Natural killer cell treated with Interleukin-12 subunit alpha and Interleukin-12 subunit beta and Interleukin-15 and Interleukin-18, amount 100 ng/mL, for 72 hours (primary cell): ENCODE results near the gene FAM174B. TPM values are rescaled to one million over a fixed set of nuclear protein-coding genes. Genes with fewer than 3 reads are reported as not detected.

Experiments
- ATAC-seq, 2 donors: fragments of 150-1000 bp; cut with Tn5 transposase in 1 of 2; sonication (Bioruptor Pico), chemical (Tn5 transposase) in 1 of 2; 2 replicates each; pipeline ENCODE4 v1.10.0; 2021
- DNase-seq: peaks from one replicate; pipeline ENCODE4 v3.0.0; 2022; ENCODE audit warnings: low spot score
- H3K27ac Mint-ChIP-seq, 2 donors: 1 replicate in 1 of 2; 2 replicates in 1 of 2; pipeline ENCODE4 v1.8.0; 2022; ENCODE audit warnings: mixed read lengths in 2 of 2, mild to moderate bottlenecking in 1 of 2, moderate library complexity in 1 of 2
- H3K27me3 Mint-ChIP-seq, 2 donors: 1 replicate in 1 of 2; 2 replicates in 1 of 2; pipeline ENCODE4 v1.8.0; 2022; ENCODE audit warnings: mixed read lengths in 2 of 2
- H3K36me3 Mint-ChIP-seq: one replicate; pipeline ENCODE4 v1.8.0; 2022; ENCODE audit warnings: mixed read lengths
- H3K4me1 Mint-ChIP-seq, 2 donors: 1 replicate in 1 of 2; 2 replicates in 1 of 2; pipeline ENCODE4 v1.8.0; 2022; ENCODE audit warnings: low read depth in 2 of 2, mixed read lengths in 2 of 2, mild to moderate bottlenecking in 1 of 2
- H3K4me3 Mint-ChIP-seq: one replicate; pipeline ENCODE4 v1.8.0; 2022; ENCODE audit warnings: mixed read lengths
- H3K9me3 Mint-ChIP-seq: 2 replicates; pipeline ENCODE4 v1.8.0; 2022; ENCODE audit warnings: mixed read lengths
- total RNA-seq, 2 donors: library from RNA; stranded (reverse); gene quantifications; one replicate each; pipeline ENCODE4 v1.2.3, GENCODE V29; 2022

FAM174B gene
- total RNA-seq, 2 donors from 2014 or later, result 0.62 to 3.8 TPM

DNA sequence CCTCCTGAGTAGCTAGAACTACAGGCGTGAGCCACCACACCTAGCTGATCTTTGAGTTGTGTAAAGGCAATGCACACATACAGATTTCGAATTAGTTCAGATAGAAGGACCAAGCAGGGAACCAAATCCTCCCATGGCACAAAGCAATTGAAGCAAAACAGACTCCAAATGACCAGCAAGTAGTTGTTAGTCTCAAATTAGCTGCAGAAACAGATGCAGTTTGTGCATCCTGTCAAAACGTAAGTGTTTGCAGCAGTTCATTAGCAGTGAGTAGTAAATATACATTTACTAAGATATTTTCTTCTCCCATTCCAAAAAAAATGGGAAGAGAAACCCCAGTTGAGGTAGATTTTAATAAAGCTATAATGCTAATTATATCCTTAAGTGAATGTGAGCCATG is 15.8 kb upstream of the FAM174B start:
- H3K4me1 Mint-ChIP-seq, result no peaks in the 10 kb centered on the region
- DNase-seq, result no peak
- no peak overlapping the region for H3K27ac Mint-ChIP-seq

DNA sequence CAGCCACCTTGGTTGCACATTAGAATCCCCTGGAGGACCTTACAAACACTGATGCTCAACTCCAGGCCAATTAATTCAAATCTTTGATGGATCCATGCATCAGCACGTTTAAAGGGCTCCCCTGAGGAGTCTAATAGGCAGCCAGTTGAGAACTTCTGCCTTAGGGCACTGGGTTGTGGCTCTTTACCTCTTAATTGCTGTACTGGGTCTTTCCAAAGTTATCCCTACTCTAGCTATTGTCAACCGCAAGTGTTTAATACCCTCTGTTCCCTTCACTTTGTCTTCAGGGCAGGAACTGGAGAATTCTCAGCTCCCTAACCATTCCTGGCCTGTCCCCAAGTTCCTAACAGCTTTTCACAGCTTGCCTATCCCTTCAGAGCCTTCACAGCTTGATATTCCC is 15.0 kb upstream of the FAM174B start:
- no peak for DNase-seq
- Mint-ChIP-seq H3K4me3 (no peak overlapping the region), H3K27ac (no peak overlapping the region), H3K4me1 (no peaks in the 10 kb centered on the region), H3K9me3 (no peaks in the 10 kb centered on the region), H3K36me3 (no peaks in the 10 kb centered on the region), H3K27me3 (peaks cover 13 to 17% of the 10 kb centered on the region in 2 donors)
- ATAC-seq, result no peak

More for the DNA sequence above, 15.8 kb upstream of the FAM174B start:
- ATAC-seq, result no peak
- Mint-ChIP-seq H3K36me3 (no peaks in the 10 kb centered on the region), H3K4me3 (no peak overlapping the region), H3K9me3 (no peaks in the 10 kb centered on the region), H3K27me3 (peaks cover 13 to 17% of the 10 kb centered on the region in 2 donors)

DNA sequence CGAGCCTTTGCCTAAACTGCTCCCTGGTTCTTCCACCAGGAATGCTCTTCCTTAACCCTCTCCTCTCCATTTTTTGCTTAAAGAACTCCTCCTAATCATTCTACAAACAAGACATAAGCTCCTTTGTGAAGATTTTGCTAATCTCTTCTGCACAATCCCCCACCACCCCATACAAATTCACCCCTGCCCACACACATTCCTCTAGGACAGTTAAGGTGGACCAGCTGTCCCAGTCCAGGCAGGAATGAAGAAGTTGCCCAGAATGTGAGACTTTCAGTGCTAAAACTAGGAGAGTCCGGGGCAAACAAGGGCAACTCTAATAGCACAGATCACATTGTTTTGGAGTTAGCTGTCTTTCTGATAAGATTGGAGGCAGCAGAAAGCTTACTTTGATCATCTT is 13.9 kb upstream of the FAM174B start:
- ATAC-seq (no peak), DNase-seq (no peak)
- Mint-ChIP-seq H3K4me3 (no peak overlapping the region), H3K27me3 (peaks cover 13 to 17% of the 10 kb centered on the region in 2 donors), H3K36me3 (no peaks in the 10 kb centered on the region), H3K9me3 (no peaks in the 10 kb centered on the region), H3K27ac (no peak overlapping the region), H3K4me1 (no peaks in the 10 kb centered on the region)

DNA sequence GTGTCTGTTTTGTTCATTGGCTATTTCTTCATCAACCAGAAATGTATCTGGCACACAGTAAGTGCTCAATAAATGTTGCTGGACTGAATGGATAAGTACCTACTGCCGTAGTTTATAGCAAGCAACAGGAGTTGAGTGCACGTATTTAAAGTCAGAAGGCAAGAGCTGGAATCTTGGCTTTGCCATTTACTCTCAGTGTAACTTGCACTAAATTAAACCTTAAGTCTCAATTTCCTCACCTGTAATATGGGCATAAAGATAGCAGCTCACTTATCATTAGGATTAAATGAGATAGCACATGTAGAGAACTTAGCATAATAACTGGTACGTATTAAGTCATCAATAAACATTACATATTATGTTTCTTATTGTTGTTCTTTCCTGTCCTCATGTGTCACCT is 13.0 kb upstream of the FAM174B start:
- Mint-ChIP-seq H3K27ac (no peak overlapping the region), H3K27me3 (peaks cover 13 to 17% of the 10 kb centered on the region in 2 donors), H3K4me1 (no peaks in the 10 kb centered on the region), H3K4me3 (no peak overlapping the region), H3K36me3 (no peaks in the 10 kb centered on the region), H3K9me3 (no peaks in the 10 kb centered on the region)
- DNase-seq, result no peak
- no peak for ATAC-seq

DNA sequence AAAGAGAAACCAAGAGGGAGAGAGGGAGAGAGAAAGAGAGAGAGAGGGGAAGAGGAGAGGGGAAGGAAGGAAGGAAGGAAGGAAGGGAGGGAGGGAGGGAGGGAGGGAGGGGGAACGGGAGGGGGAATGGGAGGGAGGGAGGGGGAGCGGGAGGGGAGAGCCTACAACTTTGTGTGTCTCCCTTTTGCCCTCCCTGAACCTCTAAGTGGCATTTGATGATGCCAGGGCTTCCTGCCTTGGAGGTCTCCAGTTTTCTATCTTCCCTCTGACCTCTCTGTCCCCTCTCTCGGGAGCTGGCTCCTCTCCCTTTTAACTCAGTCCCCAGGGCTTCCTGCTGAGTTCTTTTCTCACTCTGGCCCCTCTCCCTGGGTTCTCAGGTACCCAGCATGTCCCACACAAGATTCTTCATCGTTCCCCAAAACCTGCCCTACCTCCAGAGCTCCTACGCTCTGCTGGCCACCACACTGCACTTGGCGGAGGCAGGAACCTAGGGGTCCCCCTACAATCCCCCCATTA is 12.5 kb upstream of the FAM174B start:
- H3K36me3 Mint-ChIP-seq, result no peaks in the 10 kb centered on the region
- no peak overlapping the region for H3K4me3 Mint-ChIP-seq
- no peaks in the 10 kb centered on the region for H3K4me1 Mint-ChIP-seq
- DNase-seq (no peak), ATAC-seq (no peak)
- peaks cover 13 to 17% of the 10 kb centered on the region in 2 donors for H3K27me3 Mint-ChIP-seq
- no peak overlapping the region for H3K27ac Mint-ChIP-seq
- H3K9me3 Mint-ChIP-seq, result no peaks in the 10 kb centered on the region

DNA sequence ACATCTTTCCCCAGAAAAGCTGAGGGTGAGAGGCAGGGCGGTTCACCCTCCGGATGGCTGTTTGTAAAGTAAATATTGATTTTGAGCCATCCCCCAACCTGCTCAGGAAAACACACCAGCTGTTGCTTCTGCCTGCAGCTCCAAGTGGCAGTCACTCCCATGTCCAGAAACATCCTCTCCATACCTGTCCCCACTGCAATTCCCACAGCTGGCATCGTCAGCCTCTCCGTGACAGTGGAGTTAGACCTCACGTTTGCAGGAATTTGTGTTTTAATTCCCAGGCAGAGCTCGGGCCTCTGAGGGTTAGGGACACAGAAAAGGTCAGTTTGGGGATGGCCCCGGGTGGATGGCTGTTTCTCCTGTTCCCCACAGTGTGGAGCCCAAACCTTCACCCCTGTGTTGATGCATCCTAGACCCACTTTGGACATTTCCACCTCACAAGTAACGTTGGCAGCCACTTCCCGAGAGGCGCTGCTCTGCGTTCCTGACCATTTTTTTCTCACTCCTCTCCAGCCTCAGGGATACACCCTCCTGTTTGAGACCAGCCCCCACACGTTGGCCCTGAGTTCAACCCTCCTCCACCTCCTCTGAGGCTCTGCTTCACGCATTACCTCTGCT is 11.8 kb upstream of the FAM174B start:
- no peaks in the 10 kb centered on the region for H3K4me1 Mint-ChIP-seq
- H3K27me3 Mint-ChIP-seq, result peaks cover 10 to 17% of the 10 kb centered on the region in 2 donors
- H3K9me3 Mint-ChIP-seq, result no peaks in the 10 kb centered on the region
- no peak overlapping the region for H3K4me3 Mint-ChIP-seq
- no peak overlapping the region for H3K27ac Mint-ChIP-seq
- H3K36me3 Mint-ChIP-seq, result no peaks in the 10 kb centered on the region
- ATAC-seq (no peak), DNase-seq (no peak)

DNA sequence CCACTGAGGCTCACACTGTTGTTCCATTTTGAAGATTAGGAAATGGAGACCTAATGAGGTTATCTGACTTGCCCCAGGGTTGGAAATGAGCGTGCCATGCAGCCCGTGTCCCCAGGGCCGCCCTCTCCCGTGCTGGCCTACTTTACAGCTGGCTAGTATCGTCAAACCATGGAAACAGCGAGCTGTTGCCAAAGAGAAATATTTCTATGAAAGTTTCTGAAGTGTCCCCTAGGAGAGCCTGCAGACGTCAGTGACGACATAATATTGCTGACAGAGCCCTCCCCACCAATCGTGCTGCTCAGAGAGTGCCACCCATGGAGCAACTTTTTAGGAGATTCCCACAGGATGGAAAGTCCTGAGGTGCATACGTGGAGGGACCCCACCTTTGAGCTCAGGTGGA is 11.2 kb upstream of the FAM174B start:
- Mint-ChIP-seq H3K9me3 (no peaks in the 10 kb centered on the region), H3K36me3 (no peaks in the 10 kb centered on the region), H3K4me1 (no peaks in the 10 kb centered on the region), H3K4me3 (no peak overlapping the region), H3K27ac (no peak overlapping the region), H3K27me3 (peaks cover 12 to 17% of the 10 kb centered on the region in 2 donors)
- no peak for DNase-seq
- ATAC-seq, result no peak

DNA sequence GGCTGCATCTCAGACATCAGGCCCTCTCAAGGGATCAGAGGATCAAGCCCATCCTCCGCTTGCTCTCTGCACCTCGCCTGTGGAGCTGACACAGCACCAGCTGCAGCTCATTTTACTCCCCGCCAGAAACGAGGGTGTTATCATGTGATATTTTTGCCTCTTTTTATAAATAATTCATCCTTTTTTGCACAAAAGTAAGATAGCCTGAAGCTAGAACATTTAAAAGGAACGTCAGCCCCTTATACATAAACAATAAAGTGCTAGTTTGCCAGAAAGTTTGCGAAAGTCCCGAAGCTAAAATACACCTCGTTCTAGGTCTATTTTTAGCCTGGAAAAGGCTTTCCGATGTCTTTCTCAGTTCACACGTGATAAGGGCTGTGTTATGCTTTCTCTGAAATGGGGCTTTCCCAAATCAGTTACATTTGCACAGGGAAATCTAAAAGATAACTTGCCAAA is 9.6 kb upstream of the FAM174B start:
- Mint-ChIP-seq H3K4me3 (no peak overlapping the region), H3K27ac (no peak overlapping the region), H3K27me3 (peaks cover 18 to 22% of the 10 kb centered on the region in 2 donors), H3K9me3 (no peaks in the 10 kb centered on the region), H3K36me3 (no peaks in the 10 kb centered on the region), H3K4me1 (no peaks in the 10 kb centered on the region)
- ATAC-seq, result no peak
- DNase-seq, result no peak

DNA sequence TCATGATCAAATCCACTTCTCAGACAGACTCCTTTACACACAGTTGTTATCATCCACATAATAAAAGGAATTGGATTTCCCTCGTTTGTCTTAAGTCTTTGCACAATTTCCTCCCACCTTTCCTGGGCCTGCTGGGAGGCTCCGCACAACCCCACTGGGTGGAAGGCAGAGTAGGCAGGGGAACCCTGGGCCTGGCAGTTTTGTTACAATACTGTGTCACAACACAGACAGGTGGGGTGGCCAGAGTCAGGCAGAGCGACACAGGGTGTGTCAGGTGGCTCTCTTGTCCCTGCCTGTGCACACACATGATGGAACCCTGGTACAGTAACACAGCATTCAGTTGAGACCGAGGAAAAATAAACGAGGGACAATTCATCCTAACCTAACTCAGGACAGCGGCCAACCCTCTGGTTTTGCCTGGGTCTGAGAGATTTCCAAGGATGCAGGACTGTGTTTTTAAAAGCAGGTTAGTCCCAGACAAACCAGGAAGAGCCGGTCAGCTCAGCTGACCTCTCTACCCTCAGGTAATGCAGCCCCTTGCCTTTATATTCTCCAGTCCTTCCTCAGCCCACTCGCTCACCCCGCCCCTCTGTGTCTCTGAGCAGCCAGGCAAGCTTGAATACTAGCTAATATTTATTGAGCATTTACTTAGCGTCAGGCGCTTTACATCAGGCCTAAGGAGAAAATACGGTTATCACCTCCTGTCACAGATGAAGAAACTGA is 8.8 kb upstream of the FAM174B start:
- H3K27me3 Mint-ChIP-seq, result peaks cover 16 to 18% of the 10 kb centered on the region in 2 donors
- no peaks in the 10 kb centered on the region for H3K4me1 Mint-ChIP-seq
- no peaks in the 10 kb centered on the region for H3K36me3 Mint-ChIP-seq
- ATAC-seq (peak in 1 of 2 donors; percentile 54), DNase-seq (no peak)
- H3K9me3 Mint-ChIP-seq, result no peaks in the 10 kb centered on the region
- no peak overlapping the region for H3K27ac Mint-ChIP-seq
- H3K4me3 Mint-ChIP-seq, result no peak overlapping the region

DNA sequence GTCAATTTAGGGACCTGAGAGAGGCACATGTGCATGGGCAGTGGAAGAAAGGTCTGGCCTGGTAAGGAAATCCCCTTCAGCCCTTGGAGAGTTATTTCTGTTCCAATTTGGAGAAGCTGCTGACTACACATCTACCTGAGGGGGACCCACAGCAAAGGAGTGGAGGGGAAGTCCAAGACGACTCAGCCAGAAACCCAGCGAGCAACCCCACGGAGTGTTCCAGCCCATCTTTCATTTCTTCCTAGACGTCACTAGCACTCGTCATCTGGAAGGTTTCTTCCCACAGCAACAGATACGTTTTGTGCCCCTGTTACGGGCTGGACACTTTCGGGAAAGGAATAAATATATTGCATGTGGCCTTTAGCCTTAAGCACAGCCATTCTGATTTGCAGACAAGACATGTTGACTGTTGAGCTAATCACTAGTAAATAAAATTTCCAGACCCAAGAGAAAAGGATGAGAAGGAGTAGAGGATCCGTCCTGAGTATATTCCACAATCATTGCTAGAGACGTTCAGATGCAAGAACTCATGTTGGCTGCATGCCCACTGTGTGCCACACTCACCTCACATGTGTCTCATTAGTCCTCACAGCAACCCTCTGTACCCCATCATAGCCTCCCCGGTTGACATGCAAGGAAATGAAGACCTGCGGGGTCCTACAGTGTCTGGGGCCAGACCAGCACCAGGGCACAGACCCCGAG is 7.8 kb upstream of the FAM174B start:
- DNase-seq (no peak), ATAC-seq (peak in 1 of 2 donors; percentile 39)
- H3K36me3 Mint-ChIP-seq, result no peaks in the 10 kb centered on the region
- H3K27ac Mint-ChIP-seq, result no peak overlapping the region
- H3K4me1 Mint-ChIP-seq, result no peaks in the 10 kb centered on the region
- peaks cover 10 to 14% of the 10 kb centered on the region in 2 donors for H3K27me3 Mint-ChIP-seq
- no peaks in the 10 kb centered on the region for H3K9me3 Mint-ChIP-seq
- H3K4me3 Mint-ChIP-seq, result no peak overlapping the region

DNA sequence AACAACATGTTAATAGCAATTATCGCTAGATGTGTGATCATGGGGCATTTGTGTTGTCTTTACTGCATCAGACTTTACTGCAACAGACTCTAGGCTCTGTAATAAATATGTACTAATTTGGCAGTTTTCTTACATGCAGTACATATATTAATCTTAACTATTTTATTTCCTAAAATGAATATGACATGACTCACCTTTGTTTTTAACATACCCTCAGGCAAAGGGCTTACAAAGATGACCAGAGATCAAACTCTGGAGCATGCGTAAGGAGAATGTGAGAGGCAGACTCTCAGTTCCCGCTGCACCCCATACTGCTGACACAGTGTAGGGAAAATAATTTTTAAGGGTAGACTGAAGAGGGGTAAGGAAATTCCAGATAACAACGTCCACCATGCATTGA is 7.2 kb upstream of the FAM174B start:
- peaks cover 5 to 11% of the 10 kb centered on the region in 2 donors for H3K27me3 Mint-ChIP-seq
- H3K4me1 Mint-ChIP-seq, result no peaks in the 10 kb centered on the region
- ATAC-seq, result no peak
- no peaks in the 10 kb centered on the region for H3K36me3 Mint-ChIP-seq
- no peak overlapping the region for H3K4me3 Mint-ChIP-seq
- DNase-seq, result no peak
- H3K9me3 Mint-ChIP-seq, result no peaks in the 10 kb centered on the region
- no peak overlapping the region for H3K27ac Mint-ChIP-seq

DNA sequence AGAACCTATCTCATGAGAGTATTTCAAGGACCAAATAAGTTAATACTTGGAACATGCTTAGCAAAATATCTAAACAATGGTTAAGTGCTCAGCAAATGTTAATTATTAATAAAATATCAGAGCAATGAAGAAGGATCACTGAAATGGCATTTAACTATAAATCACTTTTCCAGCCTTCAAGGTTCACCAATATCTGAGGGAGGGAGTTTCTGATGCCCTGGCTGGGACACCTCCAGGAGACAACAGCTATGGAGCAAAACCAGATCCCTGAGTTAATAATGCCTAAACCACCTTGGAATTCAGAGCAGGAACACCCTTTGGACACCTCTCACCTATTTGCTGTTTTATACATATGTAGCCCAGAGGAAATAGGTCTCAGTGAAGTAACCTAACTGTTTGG is 6.4 kb upstream of the FAM174B start:
- DNase-seq (no peak), ATAC-seq (no peak)
- no peaks in the 10 kb centered on the region for H3K4me1 Mint-ChIP-seq
- H3K36me3 Mint-ChIP-seq, result no peaks in the 10 kb centered on the region
- H3K27me3 Mint-ChIP-seq, result peaks cover 8 to 10% of the 10 kb centered on the region in 2 donors
- H3K9me3 Mint-ChIP-seq, result no peaks in the 10 kb centered on the region
- H3K4me3 Mint-ChIP-seq, result no peak overlapping the region
- no peak overlapping the region for H3K27ac Mint-ChIP-seq

DNA sequence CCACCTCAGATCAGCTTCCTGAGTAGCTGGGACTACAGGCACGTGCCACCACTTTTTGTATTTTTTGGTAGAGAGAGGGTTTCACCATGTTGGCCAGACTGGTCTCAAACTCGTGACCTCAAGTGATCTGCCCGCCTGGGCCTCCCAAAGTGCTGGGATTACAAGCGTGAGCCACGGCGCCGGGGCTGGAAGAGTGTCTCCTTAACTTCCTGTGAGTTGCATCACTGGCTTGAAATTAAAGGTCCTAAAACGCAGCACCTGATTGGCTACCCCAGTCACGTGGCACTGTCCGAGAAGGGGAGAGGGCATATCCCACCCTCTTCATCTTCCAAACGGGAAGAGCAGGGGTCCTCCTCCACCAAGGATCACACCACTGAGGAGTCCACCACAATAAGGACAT is 5.5 kb upstream of the FAM174B start:
- H3K27ac Mint-ChIP-seq, result no peak overlapping the region
- H3K36me3 Mint-ChIP-seq, result no peaks in the 10 kb centered on the region
- ATAC-seq (no peak), DNase-seq (no peak)
- H3K4me1 Mint-ChIP-seq, result peaks cover under 1 to 2% of the 10 kb centered on the region in 2 donors
- peaks cover 17% of the 10 kb centered on the region in 2 donors for H3K27me3 Mint-ChIP-seq
- H3K9me3 Mint-ChIP-seq, result no peaks in the 10 kb centered on the region
- no peak overlapping the region for H3K4me3 Mint-ChIP-seq

DNA sequence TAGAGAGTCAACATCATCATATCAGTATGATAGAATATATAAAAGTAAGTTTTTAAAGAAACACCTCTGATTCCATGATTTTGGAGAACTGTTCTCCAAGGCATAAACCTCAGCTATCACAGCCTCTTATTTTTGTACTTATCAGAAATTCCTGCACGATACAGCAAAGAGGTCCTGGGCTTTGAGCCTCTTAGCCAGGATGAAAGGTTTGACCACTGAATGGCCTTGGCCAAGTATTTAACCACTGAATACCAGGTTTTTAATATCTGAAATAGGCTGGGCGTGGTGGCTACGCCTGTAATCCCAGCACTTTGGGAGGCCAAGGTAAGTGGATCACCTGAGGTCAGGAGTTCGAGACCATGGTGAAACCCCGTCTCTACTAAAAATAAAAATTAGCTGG is 1.9 kb upstream of the FAM174B start:
- no peak for DNase-seq
- Mint-ChIP-seq H3K4me1 (peaks cover 3 to 5% of the 10 kb centered on the region in 2 donors), H3K36me3 (no peaks in the 10 kb centered on the region), H3K27me3 (peaks cover 36 to 45% of the 10 kb centered on the region in 2 donors), H3K4me3 (no peak overlapping the region), H3K9me3 (no peaks in the 10 kb centered on the region), H3K27ac (no peak overlapping the region)
- ATAC-seq, result no peak
